Fibroblast of lung (primary cell): ENCODE measurements around the gene TMEM41A.

Experiments used
- EZH2 ChIP-seq: IDR thresholded peaks from 2 replicates; pipeline ENCODE4 v1.5.1; 2012; ENCODE audit warnings: low read length, control low read depth, mild to moderate bottlenecking; ENCODE audit errors: missing control alignments
- TF ChIP-seq, protein P1 (sequence below), 2 donors: IDR thresholded peaks in 1 of 2; conservative IDR thresholded peaks in 1 of 2; 1 replicate in 1 of 2; 2 replicates in 1 of 2; pipeline ENCODE4 v1.5.1; 2011 to 2012; ENCODE audit warnings: low read length in 2 of 2, control low read depth in 1 of 2, inconsistent platforms in 1 of 2, low read depth in 1 of 2, mild to moderate bottlenecking in 1 of 2

DNA sequence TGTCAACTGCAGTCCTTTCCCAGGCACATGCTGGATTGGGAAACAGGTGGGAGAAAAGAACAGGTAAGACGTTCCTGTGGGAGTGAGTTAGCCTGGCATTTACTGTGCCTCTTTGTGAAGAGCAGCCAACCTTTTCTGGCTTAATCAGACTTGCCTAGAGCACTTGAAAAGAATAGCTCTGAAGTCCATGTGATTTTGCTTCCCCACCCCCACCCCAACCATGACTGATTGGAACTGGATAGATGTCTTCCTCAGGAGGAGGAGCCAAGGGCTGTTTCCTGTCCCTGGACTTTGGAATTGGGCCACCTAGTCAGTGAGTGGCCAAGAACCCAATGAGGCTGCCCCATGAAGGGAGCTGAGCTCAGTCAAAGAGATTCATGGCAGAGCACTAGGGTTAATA lies 4.7 kb upstream of the TMEM41A start:
- TF ChIP-seq, protein P1, sequence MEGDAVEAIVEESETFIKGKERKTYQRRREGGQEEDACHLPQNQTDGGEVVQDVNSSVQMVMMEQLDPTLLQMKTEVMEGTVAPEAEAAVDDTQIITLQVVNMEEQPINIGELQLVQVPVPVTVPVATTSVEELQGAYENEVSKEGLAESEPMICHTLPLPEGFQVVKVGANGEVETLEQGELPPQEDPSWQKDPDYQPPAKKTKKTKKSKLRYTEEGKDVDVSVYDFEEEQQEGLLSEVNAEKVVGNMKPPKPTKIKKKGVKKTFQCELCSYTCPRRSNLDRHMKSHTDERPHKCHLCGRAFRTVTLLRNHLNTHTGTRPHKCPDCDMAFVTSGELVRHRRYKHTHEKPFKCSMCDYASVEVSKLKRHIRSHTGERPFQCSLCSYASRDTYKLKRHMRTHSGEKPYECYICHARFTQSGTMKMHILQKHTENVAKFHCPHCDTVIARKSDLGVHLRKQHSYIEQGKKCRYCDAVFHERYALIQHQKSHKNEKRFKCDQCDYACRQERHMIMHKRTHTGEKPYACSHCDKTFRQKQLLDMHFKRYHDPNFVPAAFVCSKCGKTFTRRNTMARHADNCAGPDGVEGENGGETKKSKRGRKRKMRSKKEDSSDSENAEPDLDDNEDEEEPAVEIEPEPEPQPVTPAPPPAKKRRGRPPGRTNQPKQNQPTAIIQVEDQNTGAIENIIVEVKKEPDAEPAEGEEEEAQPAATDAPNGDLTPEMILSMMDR (conservative IDR thresholded peaks at IDR 0.05 in 1 of 2, IDR thresholded peaks at IDR 0.05 in 1 of 2; ENCODE audit: low read depth in 1 of 2, low read length in 2 of 2), result no peak
- TF ChIP-seq EZH2, result no peak
